Neural crest cell (in vitro differentiated cells): Measurements from ENCODE around the gene NFIA. TPM values are rescaled to one million over a fixed set of nuclear protein-coding genes. Genes with fewer than 3 reads are reported as not detected.

Experiments
- DNase-seq: peaks from one replicate; pipeline ENCODE4 v3.0.0; 2021; ENCODE audit warnings: low read depth, mixed read lengths, low spot score
- H3K27ac Mint-ChIP-seq: one replicate; pipeline ENCODE4 v1.8.0; 2021; ENCODE audit warnings: mild to moderate bottlenecking, mixed read lengths; ENCODE audit not compliant: unreplicated experiment
- H3K27me3 Mint-ChIP-seq: 2 replicates; pipeline ENCODE4 v1.8.0; 2021; ENCODE audit warnings: low read depth, mild to moderate bottlenecking, mixed read lengths
- H3K36me3 Mint-ChIP-seq: 2 replicates; pipeline ENCODE4 v1.8.0; 2021; ENCODE audit warnings: low read depth, mild to moderate bottlenecking, mixed read lengths
- H3K4me1 Mint-ChIP-seq: 2 replicates; pipeline ENCODE4 v1.8.0; 2021; ENCODE audit warnings: mixed read lengths
- H3K4me3 Mint-ChIP-seq: one replicate; pipeline ENCODE4 v1.8.0; 2021; ENCODE audit warnings: mild to moderate bottlenecking, mixed read lengths
- H3K9me3 Mint-ChIP-seq: 2 replicates; pipeline ENCODE4 v1.8.0; 2021; ENCODE audit warnings: mixed read lengths
- total RNA-seq: library from RNA; stranded (reverse); gene quantifications from 2 replicates; pipeline ENCODE4 v1.2.1, GENCODE V29; 2021
- TF ChIP-seq, protein P1 (sequence below): fragments of 200-600 bp; sonication (generic); conservative IDR thresholded peaks from 2 replicates; pipeline ENCODE4 v1.5.0; 2021; ENCODE audit warnings: antibody characterized with exemption, mild to moderate bottlenecking

NFIA gene
- total RNA-seq, 1 donor from 2014 or later, result 3.4 TPM

DNA sequence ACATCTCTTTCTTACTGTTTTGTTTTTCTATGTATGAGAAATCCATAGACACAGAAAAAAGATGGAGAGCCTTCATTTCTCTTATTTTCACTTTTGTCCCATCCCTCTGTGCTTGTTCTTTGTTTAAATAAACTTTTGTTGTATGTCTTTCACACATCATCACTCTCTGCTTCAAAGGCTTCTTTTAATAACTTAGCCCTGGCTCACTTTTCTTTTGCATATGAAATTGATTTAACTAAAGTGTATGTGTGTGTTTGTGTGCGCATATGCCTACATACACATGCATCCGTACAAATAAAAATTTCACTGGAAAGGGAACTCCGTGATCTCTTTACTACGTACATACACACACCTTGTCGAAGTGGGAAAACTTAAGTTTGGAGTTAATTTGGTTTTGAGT lies 168.6 kb downstream of the NFIA start:
- Mint-ChIP-seq H3K4me1 (peaks cover 23% of the 10 kb centered on the region), H3K27me3 (no peaks in the 10 kb centered on the region), H3K9me3 (no peaks in the 10 kb centered on the region), H3K27ac (no peak overlapping the region), H3K36me3 (no peaks in the 10 kb centered on the region), H3K4me3 (no peak overlapping the region)
- TF ChIP-seq, protein P1, sequence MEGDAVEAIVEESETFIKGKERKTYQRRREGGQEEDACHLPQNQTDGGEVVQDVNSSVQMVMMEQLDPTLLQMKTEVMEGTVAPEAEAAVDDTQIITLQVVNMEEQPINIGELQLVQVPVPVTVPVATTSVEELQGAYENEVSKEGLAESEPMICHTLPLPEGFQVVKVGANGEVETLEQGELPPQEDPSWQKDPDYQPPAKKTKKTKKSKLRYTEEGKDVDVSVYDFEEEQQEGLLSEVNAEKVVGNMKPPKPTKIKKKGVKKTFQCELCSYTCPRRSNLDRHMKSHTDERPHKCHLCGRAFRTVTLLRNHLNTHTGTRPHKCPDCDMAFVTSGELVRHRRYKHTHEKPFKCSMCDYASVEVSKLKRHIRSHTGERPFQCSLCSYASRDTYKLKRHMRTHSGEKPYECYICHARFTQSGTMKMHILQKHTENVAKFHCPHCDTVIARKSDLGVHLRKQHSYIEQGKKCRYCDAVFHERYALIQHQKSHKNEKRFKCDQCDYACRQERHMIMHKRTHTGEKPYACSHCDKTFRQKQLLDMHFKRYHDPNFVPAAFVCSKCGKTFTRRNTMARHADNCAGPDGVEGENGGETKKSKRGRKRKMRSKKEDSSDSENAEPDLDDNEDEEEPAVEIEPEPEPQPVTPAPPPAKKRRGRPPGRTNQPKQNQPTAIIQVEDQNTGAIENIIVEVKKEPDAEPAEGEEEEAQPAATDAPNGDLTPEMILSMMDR, result no peak
- DNase-seq, result no peak

DNA sequence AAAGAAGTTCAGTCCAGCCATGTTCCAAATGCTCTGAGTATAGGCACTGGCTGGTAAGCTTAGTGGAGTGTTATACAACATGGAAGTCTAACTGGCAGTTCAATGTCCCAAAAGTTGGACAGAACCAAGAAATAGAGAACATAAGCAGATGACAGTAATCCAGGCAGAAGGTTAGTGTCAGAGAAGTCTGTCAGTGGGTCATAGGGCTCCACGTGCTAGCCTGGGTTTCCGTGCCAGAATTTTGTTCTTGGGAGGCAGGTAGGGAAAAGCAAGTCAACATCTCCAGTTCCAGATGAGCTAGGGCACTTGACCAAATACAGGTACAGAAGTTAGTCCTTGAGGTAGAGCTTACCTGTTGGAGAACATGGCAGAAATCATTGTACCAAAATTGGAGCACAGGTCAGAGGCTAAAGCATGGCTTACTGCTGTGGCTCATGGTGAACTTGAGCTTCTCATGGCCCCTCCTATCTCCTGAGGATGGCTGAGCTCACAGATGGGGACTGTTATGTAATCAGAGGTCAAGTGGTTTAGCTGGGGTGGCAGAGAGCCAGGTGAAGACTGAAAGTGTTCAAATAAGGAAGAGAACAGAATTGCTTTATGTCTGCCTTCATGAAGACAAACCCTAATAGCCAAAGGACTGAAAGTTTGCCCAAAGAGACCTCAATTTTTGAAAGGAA lies 170.8 kb downstream of the NFIA start:
- Mint-ChIP-seq H3K4me3 (no peak overlapping the region), H3K4me1 (peaks cover 23% of the 10 kb centered on the region), H3K9me3 (no peaks in the 10 kb centered on the region), H3K27me3 (no peaks in the 10 kb centered on the region), H3K36me3 (no peaks in the 10 kb centered on the region), H3K27ac (no peak overlapping the region)
- DNase-seq, result no peak
- TF ChIP-seq, protein P1, result no peak

DNA sequence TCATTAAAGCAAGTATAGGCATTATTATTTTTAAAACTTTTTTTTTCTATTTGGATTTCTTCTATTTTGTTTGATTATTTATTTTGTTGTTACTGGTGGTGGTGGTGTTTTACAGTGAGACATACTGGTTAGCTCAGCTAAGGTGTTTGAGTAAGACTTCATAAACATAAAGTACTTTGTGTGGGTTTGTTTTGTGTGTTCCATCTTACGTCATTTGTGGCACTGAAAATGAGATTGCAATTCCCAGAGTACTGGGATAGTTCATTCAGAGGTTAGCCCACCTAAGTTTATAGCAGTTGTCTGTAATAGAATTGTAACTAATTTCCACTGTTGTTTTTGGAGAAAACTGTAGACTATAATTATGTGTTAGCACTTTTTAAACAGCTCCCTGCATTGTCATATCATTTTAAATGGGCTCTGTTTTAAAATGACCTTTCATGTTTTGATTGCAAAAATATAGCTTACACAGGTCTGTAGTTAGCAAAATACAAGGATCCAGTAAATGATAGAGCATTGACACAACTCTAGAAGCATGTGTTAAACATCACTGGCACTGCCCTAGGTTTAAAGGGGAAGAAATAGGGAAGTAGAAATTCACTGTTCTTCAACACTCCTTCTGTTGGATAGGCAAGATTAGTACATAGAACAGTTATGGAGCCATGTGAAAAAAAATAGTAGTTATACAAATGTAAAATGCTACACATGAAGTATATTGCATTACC lies 171.7 kb downstream of the NFIA start:
- Mint-ChIP-seq H3K27me3 (no peaks in the 10 kb centered on the region), H3K27ac (no peak overlapping the region), H3K9me3 (no peaks in the 10 kb centered on the region), H3K36me3 (no peaks in the 10 kb centered on the region), H3K4me1 (peaks cover 23% of the 10 kb centered on the region), H3K4me3 (no peak overlapping the region)
- TF ChIP-seq, protein P1, result no peak
- no peak for DNase-seq

DNA sequence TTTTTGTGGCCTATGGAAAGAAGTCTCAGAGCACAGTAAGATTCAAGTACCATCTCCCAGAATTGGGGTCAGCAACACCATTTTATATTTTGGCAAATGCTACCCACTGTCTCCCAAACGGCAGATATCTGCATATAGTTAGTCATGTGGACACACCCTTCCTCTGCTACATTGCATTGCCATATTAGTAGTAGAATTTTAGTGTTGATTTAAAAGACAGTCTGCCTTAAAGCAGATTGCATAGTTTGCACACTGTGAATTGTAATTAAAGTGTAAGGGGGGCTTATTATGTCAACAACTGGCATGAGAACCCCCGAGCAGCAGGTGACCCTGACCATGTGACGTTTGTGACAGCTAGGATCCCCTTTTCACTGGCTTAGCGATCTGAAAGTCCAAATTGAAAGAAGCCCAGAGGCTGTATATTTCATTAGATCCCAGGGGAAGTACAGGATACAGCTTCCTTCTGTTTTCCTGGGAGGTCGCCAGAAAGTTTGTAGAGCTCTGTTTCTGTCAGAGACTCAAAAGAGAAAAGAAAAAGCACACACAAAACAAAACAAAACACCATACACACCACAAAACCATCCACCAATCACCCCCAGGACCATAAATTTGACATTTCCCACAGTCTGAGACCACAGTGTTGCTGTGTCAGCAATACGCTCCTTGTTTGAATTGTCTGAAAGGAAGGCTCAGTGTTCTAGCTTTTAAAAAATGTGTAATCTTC lies 172.4 kb downstream of the NFIA start:
- no peaks in the 10 kb centered on the region for H3K9me3 Mint-ChIP-seq
- no peak overlapping the region for H3K27ac Mint-ChIP-seq
- H3K27me3 Mint-ChIP-seq, result no peaks in the 10 kb centered on the region
- TF ChIP-seq, protein P1, result no peak
- H3K36me3 Mint-ChIP-seq, result no peaks in the 10 kb centered on the region
- no peak for DNase-seq
- peaks cover 23% of the 10 kb centered on the region for H3K4me1 Mint-ChIP-seq
- no peak overlapping the region for H3K4me3 Mint-ChIP-seq

DNA sequence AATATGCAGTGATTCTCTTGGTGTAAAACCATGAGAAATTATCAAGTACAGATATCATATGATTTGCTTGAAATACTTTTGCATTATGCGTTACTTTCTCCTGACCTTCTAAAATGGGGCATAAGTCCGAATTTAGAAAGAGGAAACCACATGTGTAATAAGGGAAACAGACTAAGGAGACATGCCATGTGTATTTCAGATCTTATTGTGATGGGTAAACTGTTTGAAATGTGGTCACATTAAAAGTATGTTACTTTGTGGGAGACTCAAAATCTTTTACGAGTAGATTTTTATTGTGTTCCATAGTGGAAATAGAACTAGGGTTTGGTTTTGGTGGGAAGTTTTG lies 173.0 kb downstream of the NFIA start:
- Mint-ChIP-seq H3K4me3 (no peak overlapping the region), H3K27ac (no peak overlapping the region), H3K27me3 (no peaks in the 10 kb centered on the region), H3K9me3 (no peaks in the 10 kb centered on the region), H3K36me3 (no peaks in the 10 kb centered on the region), H3K4me1 (peaks cover 23% of the 10 kb centered on the region)
- no peak for DNase-seq
- TF ChIP-seq, protein P1, result no peak
